ENCODE results near the gene TSHZ3.

Gene TSHZ3

GRCh38 chr19:31353833-31354232 is 4.6 kb upstream of the TSHZ3 start:
- DNase-seq (ENCODE audit: low spot score) = no peak

- no peak for DNase-seq (ENCODE audit: low spot score)
Measured at GRCh38 chr19:31352782-31353651, 3.8 kb upstream of the TSHZ3 start.

- DNase-seq (ENCODE audit: low spot score) = no peak
Measured at GRCh38 chr19:31352296-31352781, 3.1 kb upstream of the TSHZ3 start.

GRCh38 chr19:31351855-31352195 is 2.6 kb upstream of the TSHZ3 start:
- DNase-seq (ENCODE audit: low spot score) = no peak

GRCh38 chr19:31351056-31351854 is 2.0 kb upstream of the TSHZ3 start:
- peak; percentile 52 for DNase-seq (ENCODE audit: low spot score)

GRCh38 chr19:31350693-31351055 is 1.4 kb upstream of the TSHZ3 start:
- peak; percentile 64 for DNase-seq (ENCODE audit: low spot score)

- peak; percentile 44 for DNase-seq (ENCODE audit: low spot score)
Measured at GRCh38 chr19:31350033-31350692, 927 bp upstream of the TSHZ3 start.

GRCh38 chr19:31348481-31349159 is 616 bp downstream of the TSHZ3 start:
- DNase-seq (ENCODE audit: low spot score) = no peak

GRCh38 chr19:31347828-31348392 is 1.3 kb downstream of the TSHZ3 start:
- no peak for DNase-seq (ENCODE audit: low spot score)

- no peak for DNase-seq (ENCODE audit: low spot score)
Measured at GRCh38 chr19:31347354-31347753, 1.9 kb downstream of the TSHZ3 start.

GRCh38 chr19:31346184-31347059 is 2.8 kb downstream of the TSHZ3 start:
- DNase-seq (ENCODE audit: low spot score) = no peak

GRCh38 chr19:31344403-31344802 is 4.8 kb downstream of the TSHZ3 start:
- DNase-seq (ENCODE audit: low spot score) = no peak

GRCh38 chr19:31342926-31343325 is 6.3 kb downstream of the TSHZ3 start:
- no peak for DNase-seq (ENCODE audit: low spot score)

GRCh38 chr19:31340042-31341025 is 8.9 kb downstream of the TSHZ3 start:
- peak; percentile 58 for DNase-seq (ENCODE audit: low spot score)

- no peak for DNase-seq (ENCODE audit: low spot score)
Measured at GRCh38 chr19:31339411-31339810, 9.8 kb downstream of the TSHZ3 start.

GRCh38 chr19:31338069-31338776 is 11.0 kb downstream of the TSHZ3 start:
- DNase-seq (ENCODE audit: low spot score) = peak; percentile 52

- DNase-seq (ENCODE audit: low spot score) = no peak
Measured at GRCh38 chr19:31337008-31337914, 12.0 kb downstream of the TSHZ3 start.

GRCh38 chr19:31335716-31336115 is 13.5 kb downstream of the TSHZ3 start:
- no peak for DNase-seq (ENCODE audit: low spot score)

All from AG08395 (cell line).